Ascending aorta (tissue), 2 donors: ENCODE data around the gene INPP1. TPM values are rescaled to one million over a fixed set of nuclear protein-coding genes. Genes with fewer than 3 reads are reported as not detected.

Experiments used
- DNase-seq, 2 donors: peaks; one replicate each; pipeline ENCODE4 v3.0.0-alpha.2; 2019; ENCODE audit warnings: low spot score in 2 of 2
- H3K27ac ChIP-seq, 2 donors: fragments of 200-600 bp; sonication (generic); one replicate each; pipeline ENCODE4 v1.5.1; 2016 to 2017; ENCODE audit warnings: mild to moderate bottlenecking in 1 of 2
- H3K27me3 ChIP-seq: fragments of 200-600 bp; sonication (generic); one replicate; pipeline ENCODE4 v1.5.1; 2017
- H3K36me3 ChIP-seq, 2 donors: fragments of 200-600 bp; sonication (generic); one replicate each; pipeline ENCODE4 v1.5.1; 2016
- H3K4me1 ChIP-seq, 2 donors: fragments of 200-600 bp; sonication (generic); one replicate each; pipeline ENCODE4 v1.5.1; 2016 to 2017; ENCODE audit warnings: mild to moderate bottlenecking in 1 of 2
- H3K4me3 ChIP-seq, 2 donors: fragments of 200-600 bp; sonication (generic); one replicate each; pipeline ENCODE4 v1.5.1; 2016 to 2017; ENCODE audit warnings: mild to moderate bottlenecking in 1 of 2
- H3K9me3 ChIP-seq, 2 donors: fragments of 200-600 bp; sonication (generic); one replicate each; pipeline ENCODE4 v1.5.1; 2016
- CTCF ChIP-seq, 3 experiments: fragments of 200-600 bp in 2 of 3; fragments of 450-650 bp in 1 of 3; sonication (generic) in 2 of 3; IDR thresholded peaks; one replicate each; pipeline ENCODE4 v1.5.1; 2016 to 2019; ENCODE audit warnings: antibody characterized with exemption in 3 of 3, mild to moderate bottlenecking in 1 of 3, moderate library complexity in 1 of 3
- intact Hi-C: fragments of 100-400 bp; cut with DNase I; formaldehyde crosslinking; loops from one replicate; pipeline ENCODE4 v1.15.1; 2023
- total RNA-seq: library from RNA; depleted of rRNA; stranded (reverse); fragments of >200 nt; gene quantifications from one replicate; pipeline ENCODE4 v1.1.0, GENCODE V29; 2016

The INPP1 gene
- total RNA-seq, 1 donor from 2014 or later: 13.3 TPM

GRCh38 chr2:190318931-190319554 is 24.3 kb upstream of the INPP1 start:
- H3K4me1 ChIP-seq: peaks cover 0 to 18% of the 10 kb centered on the region in 2 donors
- peak overlapping the region; percentile 84 to 88 for H3K4me3 ChIP-seq
- no peaks in the 10 kb centered on the region for H3K9me3 ChIP-seq
- TF ChIP-seq CTCF (IDR thresholded peaks at IDR 0.05): no peak
- H3K27me3 ChIP-seq: no peaks in the 10 kb centered on the region
- H3K27ac ChIP-seq: peak overlapping the region; percentile 89 to 94
- intact Hi-C loops: loop anchor here (1.0 to 10.0 kb wide), 4 partner anchors 24 to 696 kb away; partner anchors contain the start of genes INPP1 and STAT1
- H3K36me3 ChIP-seq: no peaks in the 10 kb centered on the region
- no peak for DNase-seq

- peak; percentile 93 to 100 for DNase-seq
- Histone ChIP-seq H3K9me3 (no peaks in the 10 kb centered on the region), H3K27me3 (no peaks in the 10 kb centered on the region), H3K27ac (peak within 1 kb of the TSS; percentile 89 to 94), H3K4me1 (peaks cover 0 to 14% of the 10 kb centered on the region in 2 donors), H3K4me3 (peak within 1 kb of the TSS; percentile 84 to 88), H3K36me3 (no peaks in the 10 kb centered on the region)
- intact Hi-C loops: loop anchor here (1.0 to 10.0 kb wide), 4 partner anchors 23 to 695 kb away; partner anchors contain the start of genes INPP1 and STAT1
- TF ChIP-seq CTCF (IDR thresholded peaks at IDR 0.05): peak in 2 of 3 experiments; percentile 66 to 74
Measured at GRCh38 chr2:190319555-190320498, 23.6 kb upstream of the INPP1 start, which contains the start of gene HIBCH. TSS of gene HIBCH (minus strand) at chr2:190319826. CDS start at chr2:190319750, 76 bp downstream.

- peak overlapping the region; percentile 89 to 94 for H3K27ac ChIP-seq
- no peak for TF ChIP-seq CTCF (IDR thresholded peaks at IDR 0.05)
- no peaks in the 10 kb centered on the region for H3K9me3 ChIP-seq
- no peaks in the 10 kb centered on the region for H3K27me3 ChIP-seq
- no peak for DNase-seq
- intact Hi-C loops: no loop called here
- no peak overlapping the region for H3K4me3 ChIP-seq
- H3K36me3 ChIP-seq: no peaks in the 10 kb centered on the region
- peaks cover 0 to 9% of the 10 kb centered on the region in 2 donors for H3K4me1 ChIP-seq
Measured at GRCh38 chr2:190320696-190321095, 22.7 kb upstream of the INPP1 start.

- intact Hi-C loops: no loop called here
- Histone ChIP-seq H3K9me3 (no peaks in the 10 kb centered on the region), H3K27ac (no peak overlapping the region), H3K4me3 (no peak overlapping the region), H3K4me1 (peaks cover 0 to 4% of the 10 kb centered on the region in 2 donors), H3K27me3 (no peaks in the 10 kb centered on the region), H3K36me3 (no peaks in the 10 kb centered on the region)
- no peak for DNase-seq
- no peak for TF ChIP-seq CTCF (IDR thresholded peaks at IDR 0.05)
Measured at GRCh38 chr2:190323406-190323805, 20.0 kb upstream of the INPP1 start.

- TF ChIP-seq CTCF (IDR thresholded peaks at IDR 0.05): no peak
- intact Hi-C loops: no loop called here
Measured at GRCh38 chr2:190325588-190325987, 17.8 kb upstream of the INPP1 start.

More at GRCh38 chr2:190325588-190325987, 17.8 kb upstream of the INPP1 start:
- no peak overlapping the region for H3K4me3 ChIP-seq
- H3K36me3 ChIP-seq: no peaks in the 10 kb centered on the region
- DNase-seq: no peak
- no peak overlapping the region for H3K27ac ChIP-seq
- no peaks in the 10 kb centered on the region for H3K9me3 ChIP-seq
- no peaks in the 10 kb centered on the region for H3K27me3 ChIP-seq
- peaks cover 0 to under 1% of the 10 kb centered on the region in 2 donors for H3K4me1 ChIP-seq
